HG02588 (cell line): ENCODE results near the gene LMAN2.
A peak's percentile ranks its signal among the peaks of the same experiment; 100 is the strongest.

Experiments used
- ATAC-seq: cut with Tn5 transposase; IDR thresholded peaks from one replicate; pipeline ENCODE4 v1.9.1; 2021; ENCODE audit warnings: mild to moderate bottlenecking, moderate library complexity; ENCODE audit not compliant: unreplicated experiment

The LMAN2 gene

DNA sequence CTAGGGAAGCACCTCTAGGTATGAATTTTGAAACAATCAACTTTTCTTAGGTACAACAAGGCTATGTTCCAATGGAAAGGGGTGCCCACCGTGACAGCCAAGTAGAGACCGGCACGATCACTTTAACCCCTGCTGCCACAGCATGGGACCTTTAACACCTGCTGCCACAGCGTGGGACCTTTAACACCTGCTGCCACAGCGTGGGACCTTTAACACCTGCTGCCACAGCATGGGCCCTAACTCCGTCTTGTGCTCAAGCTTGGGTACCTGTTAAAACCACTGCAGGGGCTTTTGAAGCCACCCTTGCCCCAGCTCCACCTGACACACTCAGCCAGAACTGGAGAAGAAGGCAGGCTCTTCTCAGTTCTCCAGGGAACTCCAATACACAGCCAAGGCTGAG, 21.6 kb downstream of the LMAN2 start:
- no peak for ATAC-seq

GRCh38 chr5:177328545-177329231, 22.8 kb downstream of the LMAN2 start:
- no peak for ATAC-seq

DNA sequence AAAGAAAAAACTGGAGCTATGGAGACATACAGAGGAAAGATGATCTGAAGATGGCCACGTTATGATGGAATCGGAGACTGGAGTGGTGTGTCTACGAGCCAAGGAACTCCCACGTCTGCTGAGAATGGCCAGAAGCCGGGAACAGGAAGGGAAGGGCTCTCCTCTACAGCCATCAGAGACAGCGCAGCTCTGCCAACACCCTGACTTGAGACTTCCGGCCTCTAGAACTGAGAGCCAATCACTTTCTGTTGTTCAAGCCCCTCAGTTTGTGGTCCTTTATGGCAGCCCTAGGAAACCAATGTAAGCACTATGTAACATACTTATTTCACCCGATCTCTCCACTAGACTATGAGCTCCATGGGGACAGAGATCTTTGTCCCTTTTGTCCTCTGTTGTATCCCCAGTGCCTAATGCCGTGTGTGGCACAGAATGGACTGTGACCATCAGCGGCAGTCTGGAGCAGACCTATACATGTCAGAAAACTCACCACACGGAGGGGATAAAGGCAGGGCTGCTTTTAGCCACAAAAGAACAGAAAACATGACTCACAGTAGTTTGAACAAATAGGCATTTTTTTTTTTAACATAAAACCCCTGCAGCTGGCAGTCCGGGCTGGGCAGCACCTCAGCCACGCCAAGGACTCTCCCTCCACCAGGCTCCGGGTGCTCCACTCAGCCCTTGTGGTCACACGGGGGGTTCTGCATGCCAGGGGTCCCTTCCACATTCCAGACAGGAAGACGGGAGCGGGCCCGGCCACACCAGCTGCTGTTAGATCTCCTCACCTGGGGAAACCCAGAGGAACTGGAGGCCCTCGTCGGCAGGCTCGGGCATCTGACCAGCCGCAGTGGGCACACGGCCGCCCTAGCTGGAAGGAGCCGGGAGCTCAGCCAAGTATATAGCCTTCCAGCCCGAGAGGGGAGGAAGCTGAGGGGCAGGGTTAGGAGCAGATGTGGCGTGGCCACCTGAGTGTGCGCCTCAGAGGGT, 23.6 kb downstream of the LMAN2 start:
- ATAC-seq: no peak

DNA sequence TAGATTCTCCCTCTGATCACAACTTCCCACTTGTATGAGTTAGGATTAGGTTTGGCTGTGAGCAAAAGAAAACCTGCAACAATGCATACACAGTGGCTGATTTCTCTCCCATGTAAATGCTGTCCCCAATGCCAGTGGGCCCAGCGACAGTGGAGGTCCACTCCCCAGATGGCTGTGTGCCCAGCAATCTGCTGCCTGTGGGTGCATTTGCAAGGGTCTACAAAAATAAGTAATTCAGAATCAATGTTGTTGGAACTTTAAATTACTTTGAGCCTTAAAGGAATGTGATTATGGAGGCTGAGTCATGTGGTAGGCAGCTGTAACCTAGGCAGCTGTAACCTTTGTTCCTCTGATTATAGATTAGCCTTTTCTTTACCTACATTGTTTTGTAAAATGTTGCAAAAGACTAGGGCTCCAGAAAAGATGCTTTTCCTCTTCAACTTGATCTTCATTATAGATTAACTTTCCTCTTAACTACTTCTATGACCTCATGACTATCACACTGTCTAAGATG, 25.5 kb downstream of the LMAN2 start:
- no peak for ATAC-seq

DNA sequence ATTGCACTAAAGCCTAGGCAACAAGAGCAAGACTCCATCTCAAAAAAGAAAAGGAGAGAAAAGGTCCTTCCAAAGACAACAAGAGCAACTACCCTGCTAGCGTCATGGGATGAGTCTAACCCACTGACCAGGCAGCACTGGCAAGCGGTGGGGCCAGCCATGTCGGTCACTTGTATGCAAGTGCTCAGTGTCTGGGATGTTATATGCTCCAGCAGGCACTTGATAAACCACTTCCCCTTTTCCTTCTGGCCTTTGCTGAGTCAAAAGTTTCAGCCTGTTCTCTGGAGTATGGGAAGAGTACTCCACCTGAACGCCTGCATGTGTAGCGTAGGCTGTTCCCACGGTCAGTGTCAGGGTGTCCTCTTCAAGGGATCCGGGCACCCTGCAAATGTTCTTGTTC, 30.6 kb downstream of the LMAN2 start:
- ATAC-seq: no peak

GRCh38 chr5:177319913-177320588, 31.4 kb downstream of the LMAN2 start:
- ATAC-seq: no peak

DNA sequence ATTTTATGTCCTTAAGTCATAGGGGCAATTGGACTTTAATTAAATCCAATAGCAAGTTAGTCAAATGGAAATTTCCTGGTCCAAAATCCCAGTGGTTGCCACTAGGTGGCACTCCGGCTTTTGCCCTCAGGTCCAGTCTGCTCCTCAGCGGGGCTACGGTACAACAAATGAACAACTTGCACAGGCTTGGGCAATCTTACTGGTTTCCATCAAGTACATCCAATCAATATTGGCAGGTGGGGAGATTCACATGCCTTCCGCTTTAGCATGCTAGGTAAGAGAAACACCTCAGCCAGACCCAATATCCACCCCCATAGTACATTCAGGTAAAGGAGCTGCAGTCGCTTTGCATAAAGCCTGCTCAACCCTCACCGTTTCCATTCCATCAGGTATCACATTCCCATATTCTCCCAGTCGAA, 33.5 kb downstream of the LMAN2 start:
- no peak for ATAC-seq

- no peak for ATAC-seq
Observed at GRCh38 chr5:177316005-177316404, 35.5 kb downstream of the LMAN2 start.

DNA sequence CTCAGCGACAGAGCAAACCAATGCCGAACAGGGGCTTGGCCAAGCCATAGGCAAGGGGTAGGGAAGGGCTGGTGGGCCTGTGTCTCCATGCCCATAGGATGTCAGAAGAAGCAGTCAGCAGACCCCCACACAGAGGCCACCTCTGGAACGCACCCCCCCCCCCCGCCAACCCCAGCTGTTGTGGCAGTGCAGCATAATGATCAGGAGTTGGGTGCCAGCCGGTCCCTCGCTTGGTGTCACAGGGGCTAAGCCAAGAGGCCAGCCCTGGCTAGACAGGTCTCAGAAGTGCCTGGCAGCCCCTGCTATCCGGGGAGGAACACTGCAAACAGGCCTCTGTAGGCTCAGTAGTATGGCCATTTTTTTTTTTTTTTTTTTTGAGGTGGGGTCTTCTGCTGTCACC, 36.1 kb downstream of the LMAN2 start:
- no peak for ATAC-seq

DNA sequence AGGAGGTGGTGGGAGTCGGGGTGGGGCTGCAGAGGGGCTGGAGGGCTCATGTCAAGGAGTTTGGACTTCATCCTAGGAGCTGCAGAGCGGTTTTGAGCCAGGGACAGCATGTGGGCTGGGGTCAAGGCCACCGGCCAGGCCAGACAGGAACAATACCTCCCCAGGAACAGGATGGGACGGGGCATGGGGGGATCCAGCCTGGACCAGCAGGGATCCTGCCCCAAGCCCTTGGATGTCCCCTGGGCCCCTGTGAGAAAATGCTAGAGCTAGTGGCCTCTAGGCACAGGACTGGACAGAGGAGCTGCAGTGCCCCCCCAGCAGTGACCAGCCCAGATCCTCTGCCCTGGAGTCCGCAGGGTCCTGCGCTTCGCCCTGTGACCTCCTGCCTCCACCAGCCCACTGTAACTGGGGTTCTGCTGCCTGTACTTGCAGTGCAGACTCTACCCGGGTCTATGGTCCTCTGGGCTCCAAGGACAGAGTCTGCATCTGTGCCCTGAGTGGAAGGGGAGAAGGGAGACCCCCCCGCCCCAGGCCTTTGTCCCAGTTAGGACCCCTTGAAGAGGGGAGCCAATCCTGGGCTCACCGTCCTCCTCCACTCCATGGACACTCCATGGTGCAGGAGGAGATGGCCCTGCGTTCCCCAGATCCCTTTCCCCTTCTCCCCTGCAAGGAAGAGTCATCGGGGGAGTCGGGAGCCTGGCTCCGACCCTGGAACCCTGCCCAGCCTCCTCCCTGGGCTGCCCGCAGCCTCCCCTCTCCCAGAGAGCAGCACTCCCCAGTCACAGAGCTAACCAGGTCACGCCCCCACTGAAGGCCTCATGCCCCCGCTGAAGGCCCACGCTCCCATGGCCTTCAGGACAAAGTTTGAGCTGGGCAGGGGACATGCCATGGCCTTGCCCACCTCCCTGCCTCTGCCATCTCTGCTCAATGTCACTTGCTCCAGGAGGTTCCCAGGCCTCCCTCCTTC, 36.8 kb downstream of the LMAN2 start:
- ATAC-seq: no peak

DNA sequence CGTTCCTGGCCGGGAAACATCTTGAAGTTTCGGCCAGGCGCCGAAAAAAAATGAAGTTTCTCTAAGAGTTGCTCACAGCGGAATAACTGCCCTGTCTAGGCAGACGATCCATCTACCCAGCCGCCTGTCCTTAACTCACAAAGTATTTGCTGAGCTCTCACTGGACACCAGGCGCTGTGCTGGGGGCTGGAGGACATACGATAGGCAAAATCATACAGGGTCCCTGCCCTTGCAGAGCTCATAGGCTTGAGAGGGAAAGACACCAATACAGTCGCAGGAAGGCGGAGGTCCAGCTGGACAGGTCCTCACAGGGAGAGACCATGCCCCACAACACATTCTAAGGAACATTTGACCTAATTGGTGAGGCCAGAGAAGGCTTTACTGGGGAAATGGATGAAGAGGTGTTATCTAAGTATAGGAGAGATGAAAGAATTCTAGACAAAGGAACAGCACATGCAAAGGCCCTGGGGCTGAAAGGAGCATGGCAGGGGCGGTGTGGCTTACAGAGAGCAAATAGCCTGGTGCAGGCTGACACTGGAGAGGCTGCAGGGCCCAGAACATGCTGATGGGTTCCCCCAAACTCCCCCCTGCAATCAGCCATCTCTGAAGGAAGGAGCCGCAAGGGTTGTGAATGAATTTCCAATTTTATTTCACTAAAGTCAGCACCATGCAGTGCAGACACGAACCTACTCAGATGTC, 37.8 kb downstream of the LMAN2 start:
- ATAC-seq: no peak

DNA sequence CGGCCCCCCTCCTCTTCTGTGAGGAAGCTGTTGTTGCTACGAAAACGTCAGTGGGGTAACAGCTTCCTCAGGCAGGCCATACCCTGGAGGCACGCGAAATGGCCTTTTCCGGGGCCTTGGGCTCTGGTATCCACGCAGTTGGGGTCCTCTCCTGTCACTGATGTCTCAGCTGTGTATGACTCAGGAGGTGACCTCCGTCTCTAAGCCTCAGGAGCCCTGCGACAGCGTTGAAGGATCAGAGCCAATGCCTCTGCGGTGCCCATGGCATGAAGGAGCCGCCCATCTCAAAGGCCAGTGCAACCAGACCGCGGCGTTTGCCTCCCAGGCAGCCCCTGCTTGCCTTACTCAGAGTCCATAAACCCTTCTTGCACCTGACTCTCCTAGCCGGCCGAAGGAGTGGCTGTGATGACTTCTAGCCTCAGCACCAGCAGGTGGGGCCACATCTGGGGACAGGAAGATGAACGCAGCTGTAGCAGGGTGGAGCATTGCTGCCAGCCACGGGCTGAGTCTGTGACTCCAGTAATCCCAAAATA, 38.8 kb downstream of the LMAN2 start:
- peak; percentile 5 for ATAC-seq

DNA sequence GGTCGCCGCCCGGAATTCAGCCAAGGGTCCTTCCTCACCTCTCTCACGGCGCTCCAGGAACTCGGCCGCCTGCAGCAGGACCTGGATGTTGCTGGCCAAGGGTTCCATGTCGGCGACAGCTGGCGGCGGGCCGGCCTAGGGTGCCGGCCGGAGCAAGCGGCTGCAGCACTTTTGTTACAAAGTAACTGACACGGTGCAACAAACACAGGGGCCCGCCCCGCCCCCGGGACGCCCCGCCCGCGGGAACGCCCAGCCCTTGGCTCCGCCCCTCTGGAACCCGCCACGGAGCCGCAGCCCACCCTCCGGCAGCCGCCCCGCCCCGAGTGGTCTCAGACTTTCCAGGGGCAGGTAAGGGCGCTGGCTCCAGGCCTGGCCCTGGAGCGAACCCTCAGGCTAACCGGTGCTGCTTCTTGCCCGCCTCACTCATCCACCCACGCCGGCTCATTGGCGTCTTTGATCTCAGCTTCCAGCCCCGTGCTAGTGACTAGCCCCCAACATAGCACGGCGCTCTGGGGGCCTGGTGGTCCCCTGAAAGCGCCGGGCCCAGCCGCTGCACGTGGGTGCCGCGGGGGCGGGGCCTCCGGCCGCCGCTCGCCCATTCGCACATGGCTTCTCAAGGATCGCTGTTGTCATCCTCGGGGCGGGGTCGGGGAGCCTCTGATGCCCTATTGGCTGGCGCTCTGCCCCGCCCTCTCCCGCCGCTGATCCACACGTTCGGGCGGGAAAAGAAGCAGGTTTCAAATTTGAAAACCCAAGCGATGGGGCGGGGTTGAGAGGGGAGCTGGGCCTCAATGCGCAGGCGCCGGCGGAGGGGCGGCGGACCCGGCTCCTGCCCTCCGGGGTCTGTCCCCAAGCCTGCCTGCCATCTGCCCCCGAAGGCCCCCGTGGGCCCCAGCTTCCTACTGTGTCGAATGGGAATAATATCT, 39.5 kb downstream of the LMAN2 start, which contains the start of gene MXD3:
TSS of gene MXD3 (minus strand) at position 176 of the 926 bp plus-strand sequence. CDS start at position 108, 68 bp downstream.
- ATAC-seq: peak; percentile 70

GRCh38 chr5:177311392-177311722, 40.1 kb downstream of the LMAN2 start:
- peak; percentile 2 for ATAC-seq

- ATAC-seq: no peak
Observed at GRCh38 chr5:177310757-177311391, 40.6 kb downstream of the LMAN2 start.

DNA sequence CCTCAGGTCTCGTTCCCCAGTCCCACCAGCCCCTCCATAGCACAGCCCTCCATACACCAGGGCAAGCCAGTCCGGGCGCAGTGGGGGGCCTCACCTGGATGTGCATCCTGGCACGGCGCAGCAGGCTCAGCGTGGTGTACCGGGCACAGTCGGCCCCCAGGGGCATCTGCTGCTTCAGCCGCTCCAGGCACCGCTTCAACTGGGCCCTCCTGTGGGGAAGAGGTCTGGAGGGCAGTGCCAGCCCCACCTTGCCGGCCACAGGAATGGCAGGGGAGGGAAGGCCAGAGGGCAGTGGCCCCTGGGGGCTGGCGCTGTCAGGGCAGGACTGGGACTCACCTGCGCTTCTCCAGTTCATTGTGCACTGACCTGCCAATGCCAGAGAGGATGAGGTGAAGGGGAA, 41.1 kb downstream of the LMAN2 start:
- ATAC-seq: no peak

DNA sequence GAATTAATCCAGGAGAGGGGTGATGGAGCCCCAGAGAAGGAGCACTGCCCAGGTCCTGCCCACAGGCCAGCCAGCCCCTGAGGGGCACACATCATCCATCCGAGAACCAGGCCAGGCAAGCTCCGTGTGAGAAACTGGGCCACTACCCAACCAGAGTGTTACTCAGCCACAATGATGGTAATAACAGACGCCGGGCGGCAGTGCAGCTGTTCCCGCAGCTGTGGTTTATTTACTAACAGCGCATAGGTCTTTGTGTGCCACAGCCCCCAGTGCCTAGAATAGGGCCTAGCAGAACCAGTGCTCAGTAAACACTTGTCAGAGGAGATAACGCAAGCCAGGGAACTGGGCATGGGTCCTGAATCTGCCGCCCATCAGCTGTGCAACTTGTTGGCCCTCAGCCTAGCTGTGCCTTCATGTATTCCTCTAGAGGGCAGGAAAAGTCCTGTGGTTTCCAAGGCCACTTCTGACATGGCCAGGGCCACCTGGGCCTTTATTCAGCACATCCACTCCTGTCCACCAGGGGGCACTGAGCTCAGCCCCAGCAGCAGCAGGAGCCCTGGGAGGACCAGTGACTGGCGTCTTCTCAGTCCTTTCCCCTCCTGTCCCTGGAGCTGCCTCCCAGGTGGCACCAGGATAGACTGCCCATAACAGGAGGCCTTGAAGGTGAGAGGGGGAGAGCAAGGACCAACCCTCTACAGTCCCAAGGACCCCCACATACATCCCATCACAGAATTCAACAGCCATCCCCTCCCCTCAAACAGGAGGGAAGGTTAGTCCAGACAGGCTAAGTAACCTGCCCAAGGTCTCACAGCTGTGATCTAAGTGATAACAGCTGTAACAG, 41.9 kb downstream of the LMAN2 start:
- no peak for ATAC-seq
